OCI-LY1 (cell line): ENCODE results near the gene PTGS2.

Experiments
- H2AFZ ChIP-seq: fragments of 200-600 bp; sonication (generic), shearing (Covaris generic); 2 replicates; pipeline ENCODE4 v1.6.0; 2014; ENCODE audit warnings: antibody characterized with exemption, mild to moderate bottlenecking, low read length
- H3F3A ChIP-seq: fragments of 200-600 bp; sonication (generic), shearing (Covaris generic); 2 replicates; pipeline ENCODE4 v1.6.0; 2014; ENCODE audit warnings: mild to moderate bottlenecking, antibody characterized with exemption, low read length, moderate library complexity; ENCODE audit not compliant: insufficient read depth
- H3K27ac ChIP-seq: fragments of 200-600 bp; sonication (generic); 2 replicates; pipeline ENCODE4 v1.5.1; 2014; ENCODE audit warnings: low read length, mixed run types, mild to moderate bottlenecking, low read depth; ENCODE audit not compliant: poor library complexity, severe bottlenecking
- H3K27me3 ChIP-seq: fragments of 200-600 bp; sonication (generic); 2 replicates; pipeline ENCODE4 v1.6.0; 2014; ENCODE audit warnings: antibody characterized with exemption, mild to moderate bottlenecking, low read length, moderate library complexity; ENCODE audit not compliant: insufficient read depth
- H3K36me3 ChIP-seq: fragments of 200-600 bp; sonication (generic); 2 replicates; pipeline ENCODE4 v1.6.1; 2014; ENCODE audit warnings: mild to moderate bottlenecking, antibody characterized with exemption, low read length, moderate library complexity, mixed read lengths; ENCODE audit not compliant: insufficient read depth
- H3K4me1 ChIP-seq: fragments of 200-600 bp; sonication (generic); 2 replicates; pipeline ENCODE4 v1.5.1; 2014; ENCODE audit warnings: mild to moderate bottlenecking, low read length, moderate library complexity; ENCODE audit not compliant: insufficient read depth, severe bottlenecking
- H3K4me2 ChIP-seq: fragments of 200-600 bp; sonication (generic), shearing (Covaris generic); 2 replicates; pipeline ENCODE4 v1.6.1; 2014; ENCODE audit warnings: low read length
- H3K4me3 ChIP-seq: fragments of 200-600 bp; sonication (generic); 2 replicates; pipeline ENCODE4 v1.5.1; 2014; ENCODE audit warnings: low read length, low read depth, mild to moderate bottlenecking, mixed read lengths; ENCODE audit not compliant: poor library complexity, severe bottlenecking
- H3K79me2 ChIP-seq: fragments of 200-600 bp; shearing (Covaris generic); 2 replicates; pipeline ENCODE4 v1.6.1; 2016; ENCODE audit warnings: mixed run types, low read length, mixed read lengths; ENCODE audit not compliant: insufficient read depth
- H3K9ac ChIP-seq: fragments of 200-600 bp; sonication (generic), shearing (Covaris generic); 2 replicates; pipeline ENCODE4 v1.6.1; 2014; ENCODE audit warnings: mild to moderate bottlenecking, low read length, mixed read lengths
- H3K9me2 ChIP-seq: fragments of 200-600 bp; sonication (generic), shearing (Covaris generic); 2 replicates; pipeline ENCODE4 v1.6.1; 2014; ENCODE audit warnings: low read depth, mild to moderate bottlenecking, low read length, mixed read lengths
- H3K9me3 ChIP-seq: fragments of 200-600 bp; shearing (Covaris generic); 2 replicates; pipeline ENCODE4 v1.6.1; 2014; ENCODE audit warnings: low read length, mixed read lengths
- H4K20me1 ChIP-seq: fragments of 200-600 bp; sonication (generic), shearing (Covaris generic); 2 replicates; pipeline ENCODE4 v1.6.0; 2016; ENCODE audit warnings: mild to moderate bottlenecking, low read length; ENCODE audit not compliant: insufficient read depth
- EZH2 ChIP-seq: fragments of 200-600 bp; sonication (generic), shearing (Covaris generic); IDR thresholded peaks from 2 replicates; pipeline ENCODE4 v1.8.0; 2017; ENCODE audit warnings: borderline replicate concordance, mixed run types, mild to moderate bottlenecking, antibody characterized with exemption, low read length, moderate library complexity, mixed read lengths
- TF ChIP-seq, protein P1 (sequence below): fragments of 200-600 bp; sonication (generic), shearing (Covaris generic); IDR thresholded peaks from 2 replicates; pipeline ENCODE4 v1.5.1; 2017; ENCODE audit warnings: mild to moderate bottlenecking, antibody characterized with exemption, low read length, moderate library complexity, mixed read lengths

The PTGS2 gene

DNA sequence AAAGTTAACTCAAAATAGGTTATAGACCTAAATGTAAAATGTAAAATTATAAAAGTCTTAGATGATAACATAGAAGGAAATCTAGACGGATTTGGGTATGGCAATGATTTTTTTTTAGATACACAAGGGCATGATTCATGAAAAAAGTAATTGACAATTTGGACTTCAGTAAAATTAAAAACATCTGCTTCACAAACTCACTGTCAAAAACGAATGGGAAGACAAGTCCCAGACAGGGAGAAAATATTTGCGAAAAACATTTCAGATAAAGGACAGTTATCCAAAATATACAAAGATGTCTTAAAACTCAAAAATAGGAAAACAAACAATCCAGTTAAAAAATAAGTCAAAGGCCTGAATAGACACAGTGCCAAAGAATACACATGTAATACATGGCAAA is 9.7 kb upstream of the PTGS2 start:
- Histone ChIP-seq H3K27me3 (no peaks in the 10 kb centered on the region), H3K9me3 (no peaks in the 10 kb centered on the region), H3K27ac (no peak overlapping the region), H3K4me2 (no peak overlapping the region), H3F3A (no peaks in the 10 kb centered on the region), H3K79me2 (no peaks in the 10 kb centered on the region), H4K20me1 (no peaks in the 10 kb centered on the region), H3K4me1 (no peaks in the 10 kb centered on the region), H3K4me3 (no peak overlapping the region), H3K9me2 (no peaks in the 10 kb centered on the region), H2AFZ (no peak overlapping the region), H3K36me3 (no peaks in the 10 kb centered on the region), H3K9ac (no peak overlapping the region)
- TF ChIP-seq, protein P1, sequence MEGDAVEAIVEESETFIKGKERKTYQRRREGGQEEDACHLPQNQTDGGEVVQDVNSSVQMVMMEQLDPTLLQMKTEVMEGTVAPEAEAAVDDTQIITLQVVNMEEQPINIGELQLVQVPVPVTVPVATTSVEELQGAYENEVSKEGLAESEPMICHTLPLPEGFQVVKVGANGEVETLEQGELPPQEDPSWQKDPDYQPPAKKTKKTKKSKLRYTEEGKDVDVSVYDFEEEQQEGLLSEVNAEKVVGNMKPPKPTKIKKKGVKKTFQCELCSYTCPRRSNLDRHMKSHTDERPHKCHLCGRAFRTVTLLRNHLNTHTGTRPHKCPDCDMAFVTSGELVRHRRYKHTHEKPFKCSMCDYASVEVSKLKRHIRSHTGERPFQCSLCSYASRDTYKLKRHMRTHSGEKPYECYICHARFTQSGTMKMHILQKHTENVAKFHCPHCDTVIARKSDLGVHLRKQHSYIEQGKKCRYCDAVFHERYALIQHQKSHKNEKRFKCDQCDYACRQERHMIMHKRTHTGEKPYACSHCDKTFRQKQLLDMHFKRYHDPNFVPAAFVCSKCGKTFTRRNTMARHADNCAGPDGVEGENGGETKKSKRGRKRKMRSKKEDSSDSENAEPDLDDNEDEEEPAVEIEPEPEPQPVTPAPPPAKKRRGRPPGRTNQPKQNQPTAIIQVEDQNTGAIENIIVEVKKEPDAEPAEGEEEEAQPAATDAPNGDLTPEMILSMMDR = no peak
- TF ChIP-seq EZH2 = no peak

DNA sequence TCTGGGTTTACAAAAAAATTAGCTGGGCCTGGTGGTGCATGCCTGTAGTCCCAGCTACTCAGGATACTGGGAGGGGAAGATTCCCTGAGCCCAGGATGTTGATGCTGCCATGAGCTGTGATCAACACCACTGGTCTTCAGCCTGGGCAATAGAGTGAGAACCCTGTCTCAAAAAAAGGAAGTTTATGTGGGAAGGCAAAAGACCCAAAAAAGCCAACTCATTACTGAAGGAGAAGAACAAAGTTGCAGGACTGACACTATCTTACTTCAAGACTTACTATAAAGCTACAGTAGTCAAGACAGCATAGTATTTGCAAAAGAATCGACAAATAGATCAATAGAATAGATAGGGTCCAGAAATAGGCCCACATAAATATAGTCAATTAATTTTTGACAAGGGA is 9.2 kb upstream of the PTGS2 start:
- H3K4me2 ChIP-seq = no peak overlapping the region

GRCh38 chr1:186683652-186684410 is 3.6 kb upstream of the PTGS2 start:
- no peak overlapping the region for H3K4me2 ChIP-seq
- H3F3A ChIP-seq = no peaks in the 10 kb centered on the region
- no peaks in the 10 kb centered on the region for H3K27me3 ChIP-seq
- H3K4me1 ChIP-seq = no peaks in the 10 kb centered on the region
- no peaks in the 10 kb centered on the region for H3K36me3 ChIP-seq
- no peaks in the 10 kb centered on the region for H4K20me1 ChIP-seq
- H3K79me2 ChIP-seq = no peaks in the 10 kb centered on the region
- TF ChIP-seq, protein P1 = no peak
- no peak for TF ChIP-seq EZH2
- no peak overlapping the region for H3K9ac ChIP-seq
- no peaks in the 10 kb centered on the region for H3K9me3 ChIP-seq
- H3K27ac ChIP-seq = no peak overlapping the region
- no peak overlapping the region for H2AFZ ChIP-seq
- no peak overlapping the region for H3K4me3 ChIP-seq
- no peaks in the 10 kb centered on the region for H3K9me2 ChIP-seq

More for the DNA sequence above, 9.2 kb upstream of the PTGS2 start:
- no peaks in the 10 kb centered on the region for H4K20me1 ChIP-seq
- H3K4me3 ChIP-seq = no peak overlapping the region
- no peaks in the 10 kb centered on the region for H3K36me3 ChIP-seq
- no peaks in the 10 kb centered on the region for H3K9me2 ChIP-seq
- H3F3A ChIP-seq = no peaks in the 10 kb centered on the region
- no peaks in the 10 kb centered on the region for H3K79me2 ChIP-seq
- H3K9ac ChIP-seq = no peak overlapping the region
- no peaks in the 10 kb centered on the region for H3K9me3 ChIP-seq
- H3K27me3 ChIP-seq = no peaks in the 10 kb centered on the region
- H3K4me1 ChIP-seq = no peaks in the 10 kb centered on the region
- no peak overlapping the region for H2AFZ ChIP-seq
- H3K27ac ChIP-seq = no peak overlapping the region
- TF ChIP-seq, protein P1 = no peak
- no peak for TF ChIP-seq EZH2
